ENCODE measurements around the gene RRP1.

RRP1 gene

GRCh38 chr21:43789276-43790009, at the start of gene RRP1:
RRP1 (plus strand) TSS chr21:43789577; CDS start chr21:43789630, 53 bp downstream.
- peak; percentile 86 for DNase-seq (ENCODE audit: low spot score)

DNA sequence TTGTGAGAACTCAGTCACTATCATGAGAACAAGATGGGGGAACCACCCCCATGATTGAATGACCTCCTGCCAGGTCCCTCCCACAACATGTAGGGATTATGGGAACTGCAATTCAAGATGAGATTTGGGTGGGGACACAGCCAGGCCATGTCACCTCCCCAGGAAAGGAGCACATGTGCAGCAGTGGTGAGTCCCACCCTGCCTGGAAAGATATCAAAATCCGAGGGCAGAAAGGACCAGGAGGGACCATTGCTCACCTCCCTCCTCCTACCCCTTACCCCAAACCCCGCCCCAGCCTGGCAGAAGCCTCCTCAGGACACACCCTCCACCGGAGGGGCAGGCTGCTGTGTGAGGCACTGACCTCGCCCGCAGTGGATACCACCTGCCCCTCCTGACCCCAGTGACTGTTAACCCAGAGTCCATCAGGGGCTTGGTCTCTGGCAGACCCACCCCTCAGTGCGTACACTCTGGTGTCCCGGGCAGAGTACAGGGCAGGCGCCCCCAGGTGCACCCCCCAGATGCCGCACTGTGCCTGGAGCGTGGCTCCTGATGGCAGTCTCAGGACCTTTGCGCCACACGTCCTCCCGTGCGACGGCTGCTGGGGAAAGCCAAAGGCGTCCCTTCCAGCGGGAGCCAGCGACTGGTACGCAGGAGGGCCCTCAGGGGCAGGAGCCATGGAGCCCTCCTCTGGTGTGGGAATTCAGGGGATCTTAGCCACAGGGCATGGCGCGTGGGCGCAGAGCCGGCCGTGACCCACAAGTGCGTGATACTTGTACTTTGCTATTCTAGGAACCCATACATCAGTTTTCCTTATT, 49.5 kb upstream of the RRP1 start:
- no peak for DNase-seq (ENCODE audit: low spot score)

- DNase-seq (ENCODE audit: low spot score): no peak
Measured at GRCh38 chr21:43740497-43741156, 48.8 kb upstream of the RRP1 start.

DNA sequence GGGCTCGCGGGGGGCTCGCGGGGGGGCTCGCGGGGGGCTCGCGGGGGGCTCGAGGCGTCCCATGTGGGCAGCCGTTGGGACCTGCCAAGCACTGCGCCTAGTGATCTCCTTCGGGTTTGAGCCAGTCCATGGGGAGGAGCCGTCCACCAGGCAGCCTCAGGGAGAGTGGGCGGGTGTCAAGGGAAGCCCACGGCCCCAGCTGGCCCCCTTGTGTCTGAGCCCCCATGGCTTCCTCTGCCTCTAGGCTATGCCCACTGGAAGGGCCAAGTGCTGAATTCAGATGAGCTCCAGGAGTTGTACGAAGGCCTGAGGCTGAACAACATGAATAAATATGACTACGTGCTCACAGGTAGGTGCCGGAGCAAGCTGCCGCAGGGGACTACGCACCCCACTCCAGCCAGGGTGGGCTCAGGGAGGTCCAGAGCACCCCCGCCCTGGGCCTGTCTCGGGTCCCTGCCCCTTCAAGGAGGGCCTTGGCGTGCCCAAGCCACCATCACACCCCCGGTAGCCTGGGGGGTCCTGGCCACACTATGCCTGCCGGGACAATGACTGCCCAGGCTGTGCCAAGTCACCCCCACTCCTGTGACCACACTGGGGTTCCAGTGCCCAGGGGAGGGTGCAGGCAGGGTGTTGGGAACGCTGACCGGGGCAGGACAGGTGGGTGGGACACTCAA, 47.8 kb upstream of the RRP1 start:
- DNase-seq (ENCODE audit: low spot score): no peak

DNA sequence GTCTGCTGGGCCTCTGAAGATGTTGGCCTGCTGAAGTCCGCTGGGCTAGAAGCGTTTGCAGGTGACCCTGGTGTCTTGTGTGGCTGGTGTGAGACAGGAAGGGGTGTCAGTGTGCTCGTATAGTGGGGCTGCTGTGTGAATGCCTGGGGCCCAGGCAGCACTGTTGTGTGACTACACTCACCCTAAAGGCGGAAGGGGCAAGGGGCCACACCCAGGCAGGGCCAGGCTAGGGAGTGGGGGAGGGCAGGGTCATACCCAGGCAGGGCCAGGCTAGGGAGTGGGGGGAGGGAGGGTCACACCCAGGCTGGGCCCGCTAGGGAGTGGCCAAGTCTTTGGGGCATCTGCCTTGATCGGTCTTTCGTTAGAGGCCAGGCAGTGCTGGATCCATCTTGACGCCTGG, 45.4 kb upstream of the RRP1 start:
- DNase-seq (ENCODE audit: low spot score): no peak

DNA sequence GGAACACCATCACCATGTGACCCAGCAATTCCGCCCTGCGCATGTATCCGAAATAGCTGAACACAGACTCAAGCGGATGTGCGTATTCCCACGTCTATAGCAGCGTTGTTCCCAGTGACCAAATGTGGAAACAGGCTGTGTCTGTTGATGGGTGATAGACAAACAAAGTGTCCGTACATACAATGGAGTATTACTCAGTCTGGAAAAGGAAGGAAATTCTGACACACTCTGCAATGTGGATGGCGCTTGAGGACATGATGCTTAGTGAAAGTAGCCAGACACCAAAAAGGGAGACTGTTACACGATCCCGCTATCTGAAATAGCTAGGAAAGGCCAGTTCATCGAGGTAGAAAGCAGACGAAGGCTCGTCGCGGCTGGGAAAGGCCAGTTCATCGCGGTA, 44.7 kb upstream of the RRP1 start:
- DNase-seq (ENCODE audit: low spot score): no peak

GRCh38 chr21:43745772-43746517, 43.4 kb upstream of the RRP1 start:
- no peak for DNase-seq (ENCODE audit: low spot score)

GRCh38 chr21:43748622-43749021, 40.8 kb upstream of the RRP1 start:
- no peak for DNase-seq (ENCODE audit: low spot score)

DNA sequence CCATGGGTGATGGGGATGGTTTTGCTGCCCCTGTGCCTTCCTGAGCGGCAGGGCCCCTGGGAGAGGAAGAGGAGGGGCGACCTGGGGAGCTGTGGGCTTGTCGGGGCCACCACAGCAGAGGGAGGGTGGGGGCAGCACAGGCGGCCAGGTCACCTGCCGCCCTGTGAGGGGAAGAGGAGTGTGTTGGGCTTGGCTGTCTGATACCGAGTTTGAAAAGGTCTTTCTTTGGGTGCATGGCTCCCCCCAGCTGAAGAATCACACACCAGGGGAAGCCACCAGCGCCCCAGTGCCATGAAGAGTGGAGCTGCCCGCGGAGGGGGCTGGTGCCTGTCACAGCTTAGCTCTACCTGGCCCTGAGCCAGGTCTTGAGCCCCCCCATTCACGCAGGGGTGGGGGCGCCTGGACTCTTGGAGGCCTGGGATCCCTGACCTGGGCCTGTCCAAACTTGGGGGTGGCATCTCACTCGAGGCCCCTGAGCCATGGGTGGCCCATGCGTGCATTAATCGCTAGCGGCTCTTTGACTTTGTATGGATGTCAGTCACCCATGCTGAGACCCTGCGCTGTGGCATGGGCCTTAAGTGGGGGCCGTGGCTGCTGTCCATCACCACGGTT, 39.6 kb upstream of the RRP1 start:
- no peak for DNase-seq (ENCODE audit: low spot score)

DNA sequence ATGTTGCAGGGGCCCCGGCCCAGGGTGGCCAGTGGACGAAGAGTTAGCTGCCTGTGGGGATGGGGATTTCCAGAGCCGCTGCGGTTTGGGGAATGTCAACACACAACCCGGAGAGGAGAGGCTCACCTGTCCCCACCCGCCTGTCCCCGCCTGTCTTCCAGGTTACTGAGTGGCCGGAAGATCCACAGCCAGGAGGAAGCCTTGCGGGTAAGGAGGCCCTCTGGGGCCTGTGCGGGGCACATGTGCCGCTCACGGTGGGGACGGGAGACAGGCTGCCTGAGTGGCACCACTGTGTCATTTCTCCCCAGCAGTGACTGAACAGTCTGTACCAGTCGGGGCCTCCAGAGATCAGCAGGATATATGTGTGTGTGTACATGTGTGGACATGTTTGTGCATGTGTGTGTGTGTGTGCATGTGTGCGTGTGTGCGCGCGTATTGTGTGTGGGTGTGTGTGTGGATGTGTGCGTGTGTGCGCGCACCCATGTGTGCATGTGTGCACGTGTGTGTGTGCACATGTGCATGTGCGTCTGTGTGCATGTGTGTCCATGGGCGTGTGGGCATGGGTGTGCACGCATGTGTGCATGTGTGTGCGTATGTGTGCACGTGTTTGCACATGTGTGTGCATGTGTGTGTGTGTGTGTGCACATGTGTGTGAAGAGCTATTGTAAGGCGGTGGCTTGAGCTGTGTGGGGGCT, 38.9 kb upstream of the RRP1 start:
- no peak for DNase-seq (ENCODE audit: low spot score)

GRCh38 chr21:43751955-43752591, 37.3 kb upstream of the RRP1 start:
- no peak for DNase-seq (ENCODE audit: low spot score)

- DNase-seq (ENCODE audit: low spot score): no peak
Measured at GRCh38 chr21:43752758-43753438, 36.5 kb upstream of the RRP1 start.

DNA sequence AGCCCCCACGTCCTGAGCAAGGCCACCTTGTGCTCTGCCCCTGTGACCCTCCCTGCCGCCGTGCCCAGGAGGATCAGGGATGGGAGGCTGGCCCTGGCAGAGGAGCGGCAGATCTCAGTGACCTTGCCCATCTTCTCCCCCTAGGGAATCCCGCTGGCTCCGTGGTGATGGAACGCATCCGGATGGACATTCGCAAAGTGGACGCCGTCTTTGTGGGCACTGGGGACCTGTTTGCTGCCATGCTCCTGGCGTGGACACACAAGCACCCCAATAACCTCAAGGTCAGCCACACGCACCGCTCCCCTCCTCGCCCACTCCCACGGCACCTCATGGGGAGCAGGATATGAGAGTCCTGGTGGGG, 36.0 kb upstream of the RRP1 start:
- DNase-seq (ENCODE audit: low spot score): no peak

DNA sequence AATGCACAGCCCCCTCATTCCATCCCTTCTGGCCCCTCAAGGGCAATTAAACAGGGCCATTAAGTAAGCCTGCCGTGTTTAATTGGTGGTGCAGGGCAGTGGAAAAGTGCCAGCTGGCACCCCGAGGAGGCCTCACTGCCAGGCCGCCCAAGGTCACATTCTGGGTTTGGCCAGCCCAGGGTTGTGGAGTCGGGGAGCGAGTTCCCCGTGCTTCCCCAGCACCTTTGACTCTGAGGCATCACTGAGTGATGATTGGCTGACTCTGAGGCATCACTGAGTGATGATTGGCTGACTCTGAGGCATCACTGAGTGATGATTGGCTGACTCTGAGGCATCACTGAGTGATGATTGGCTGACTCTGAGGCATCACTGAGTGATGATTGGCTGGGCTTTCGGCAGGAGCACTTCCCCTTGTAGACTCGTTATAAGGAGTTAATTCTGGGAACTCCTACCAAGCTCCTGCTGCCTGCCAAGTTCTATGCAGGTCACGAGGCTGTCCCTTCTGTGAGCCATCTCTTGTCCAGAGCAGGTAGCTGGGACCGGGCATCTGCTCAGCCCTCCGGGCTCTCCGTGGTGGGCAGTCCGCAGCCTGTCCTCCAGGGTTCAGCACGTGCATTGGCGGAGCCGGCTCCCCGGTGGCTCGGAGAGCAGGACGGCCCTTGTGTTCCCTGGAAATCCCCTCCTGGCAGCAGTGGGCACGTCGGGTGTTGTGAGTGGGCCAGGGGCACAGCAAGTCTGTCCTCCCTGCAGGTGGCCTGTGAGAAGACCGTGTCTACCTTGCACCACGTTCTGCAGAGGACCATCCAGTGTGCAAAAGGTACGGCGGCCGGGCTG, 34.2 kb upstream of the RRP1 start:
- no peak for DNase-seq (ENCODE audit: low spot score)

- DNase-seq (ENCODE audit: low spot score): no peak
Measured at GRCh38 chr21:43755820-43756594, 33.4 kb upstream of the RRP1 start.

DNA sequence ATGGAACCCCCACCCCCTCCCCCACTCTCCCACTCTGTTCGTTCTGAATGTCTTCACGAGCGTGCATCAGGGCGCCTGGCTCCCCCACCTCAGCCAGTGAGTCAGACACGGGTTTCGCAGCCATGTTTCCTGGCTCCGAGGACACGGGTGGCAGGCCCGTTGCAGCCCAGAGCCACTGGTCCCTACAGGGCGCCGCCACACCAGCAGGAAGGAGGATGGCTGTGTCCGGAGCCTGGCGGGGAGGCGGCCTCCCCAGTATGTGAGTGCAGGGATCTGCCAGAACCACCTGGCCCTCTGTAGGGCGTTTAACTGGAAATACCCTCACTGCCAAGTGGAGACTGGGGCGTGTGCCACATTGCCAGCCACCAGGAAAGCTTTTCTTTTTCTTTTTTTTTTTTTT, 31.8 kb upstream of the RRP1 start:
- no peak for DNase-seq (ENCODE audit: low spot score)

- no peak for DNase-seq (ENCODE audit: low spot score)
Measured at GRCh38 chr21:43758111-43758641, 31.2 kb upstream of the RRP1 start.

DNA sequence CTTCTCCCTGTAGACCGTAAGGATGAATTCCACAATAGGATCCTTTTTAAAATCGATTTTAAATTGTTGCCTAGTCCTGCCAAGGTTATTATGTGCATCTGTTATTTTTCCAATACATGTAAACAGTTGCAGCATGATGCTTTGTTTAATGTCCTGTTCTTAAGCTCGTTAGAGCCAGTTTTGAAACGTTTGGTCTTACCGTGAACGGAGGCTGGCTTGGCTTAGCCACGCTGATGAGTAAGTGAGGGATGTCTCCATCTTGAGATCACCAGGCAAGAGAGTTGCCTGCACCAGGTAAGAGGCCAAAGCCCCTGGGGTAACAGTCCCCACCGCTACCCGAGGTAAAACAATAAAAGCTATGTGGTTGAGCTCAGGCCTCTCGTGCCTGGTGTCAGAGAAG, 30.6 kb upstream of the RRP1 start:
- DNase-seq (ENCODE audit: low spot score): no peak

Data from pons (tissue), 1 donor.